ENCODE results near the gene KDM2B. TPM values are rescaled to one million over a fixed set of nuclear protein-coding genes. Genes with fewer than 3 reads are reported as not detected.

Gene KDM2B
- total RNA-seq, 2 experiments from 2014 or later, result 41.9 to 44.8 TPM

DNA sequence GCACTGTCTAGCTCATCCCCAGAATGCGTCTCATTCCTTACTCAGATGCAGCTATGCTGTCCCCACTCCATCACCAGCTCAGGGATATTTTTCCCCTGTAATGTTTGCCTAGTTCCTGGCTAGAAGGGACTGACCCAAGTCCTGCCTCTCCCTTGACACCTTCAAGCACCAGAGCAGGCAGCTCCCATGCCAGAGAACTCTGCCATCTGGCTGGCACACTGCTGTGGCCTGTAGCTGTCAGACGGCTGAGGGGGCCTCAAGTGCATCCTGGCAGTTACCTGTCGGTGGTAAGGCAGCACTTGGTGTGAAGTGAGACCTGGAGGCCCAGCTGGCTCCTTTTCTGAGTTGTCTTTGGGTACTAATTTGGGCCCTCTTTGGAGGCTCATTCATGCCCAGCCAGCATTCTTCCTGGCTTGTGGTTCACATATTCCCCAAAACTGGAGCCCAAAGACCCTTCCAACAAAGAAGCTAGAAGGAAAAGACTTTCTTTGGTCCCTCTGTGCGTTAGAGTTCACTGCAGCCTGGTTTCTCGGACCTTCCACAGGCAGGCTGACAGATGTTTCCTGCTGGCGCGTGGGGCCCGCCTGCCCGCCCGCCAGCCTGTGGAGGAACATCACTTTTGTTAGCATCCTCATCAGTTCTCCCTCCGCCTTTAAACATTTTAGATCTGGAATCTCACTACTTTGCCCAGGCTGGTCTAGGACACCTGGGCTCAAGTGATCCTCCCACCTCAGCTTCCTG is 147.9 kb downstream of the KDM2B start:
- Mint-ChIP-seq H3K9me3 (peaks cover 10% of the 10 kb centered on the region), H3K4me1 (ENCODE audit: low read depth) (no peaks in the 10 kb centered on the region), H3K4me3 (no peak overlapping the region), H3K27ac (peak overlapping the region; percentile 42), H3K36me3 (peaks cover 62% of the 10 kb centered on the region), H3K27me3 (no peaks in the 10 kb centered on the region)
- ChIA-PET CTCF (interaction anchor here (5.6 kb wide), 1 partner anchor 10 kb away, joined by 53 read pairs; no protein-coding TSS in a partner anchor), POLR2A (interaction anchor here (1.7 kb wide), 2 partner anchors 10 kb away, joined by 5 to 6 read pairs; no protein-coding TSS in a partner anchor)
- no peak for DNase-seq
- intact Hi-C loops (cut with micrococcal nuclease), result no loop called here

DNA sequence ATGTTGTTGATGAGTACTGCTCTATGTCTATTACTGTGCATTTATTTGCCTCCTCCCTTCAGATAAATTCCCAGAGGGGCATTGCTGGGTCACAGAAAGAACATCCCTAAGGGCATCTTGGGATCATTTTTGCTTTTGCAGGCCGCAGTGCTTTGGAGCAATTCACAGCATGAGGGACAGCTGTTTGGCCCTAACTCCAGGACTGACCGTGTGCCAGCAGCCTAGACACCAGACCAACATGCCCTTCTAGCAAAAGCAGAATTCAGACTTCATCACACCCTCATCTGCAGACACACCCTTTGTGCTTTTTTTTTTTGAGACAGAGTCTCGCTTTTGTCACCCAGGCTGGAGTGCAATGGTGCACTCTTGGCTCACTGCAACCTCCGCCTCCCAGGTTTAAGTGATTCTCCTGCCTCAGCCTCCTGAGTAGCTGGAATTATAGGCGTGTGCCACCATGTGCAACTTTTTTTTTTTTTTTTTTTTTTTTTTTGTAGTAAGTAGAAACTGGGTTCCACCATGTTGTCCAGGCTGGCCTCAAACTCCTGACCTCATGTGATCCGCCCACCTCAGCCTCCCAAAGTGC is 149.9 kb downstream of the KDM2B start:
- CTCF ChIA-PET, result interaction anchor here (0.6 to 5.6 kb wide), 2 partner anchors 12 to 26 kb away, joined by 4 to 53 read pairs; no protein-coding TSS in a partner anchor
- no peak for DNase-seq
- Mint-ChIP-seq H3K9me3 (peaks cover 1% of the 10 kb centered on the region), H3K27ac (peak overlapping the region; percentile 51), H3K4me1 (ENCODE audit: low read depth) (no peaks in the 10 kb centered on the region), H3K4me3 (no peak overlapping the region), H3K27me3 (no peaks in the 10 kb centered on the region), H3K36me3 (peaks cover 54% of the 10 kb centered on the region)
- POLR2A ChIA-PET, result interaction anchor here (1.2 kb wide), 1 partner anchor 29 kb away, joined by 3 read pairs; no protein-coding TSS in a partner anchor
- intact Hi-C loops (cut with micrococcal nuclease), result no loop called here

DNA sequence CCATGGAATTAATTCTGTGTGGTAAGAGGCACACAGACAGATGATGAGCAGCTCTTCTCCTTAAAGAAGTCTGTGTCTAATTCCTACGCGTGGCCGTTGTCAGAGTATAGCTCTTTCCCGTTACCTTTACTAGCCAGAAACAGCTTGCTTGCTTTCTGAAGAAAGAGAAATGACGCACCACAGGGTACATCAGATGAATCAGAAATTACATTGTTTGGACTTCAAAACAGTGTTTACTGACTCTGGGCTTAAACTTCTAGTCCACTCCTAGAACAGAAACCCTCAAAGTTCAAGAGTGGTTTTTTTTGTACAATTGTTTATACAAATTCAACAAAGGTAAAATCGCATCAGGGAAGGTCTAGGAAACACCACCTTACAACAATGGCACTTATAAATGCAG is 151.9 kb downstream of the KDM2B start:
- Mint-ChIP-seq H3K36me3 (peaks cover 56% of the 10 kb centered on the region), H3K27ac (no peak overlapping the region), H3K4me1 (ENCODE audit: low read depth) (no peaks in the 10 kb centered on the region), H3K9me3 (no peaks in the 10 kb centered on the region), H3K4me3 (no peak overlapping the region), H3K27me3 (no peaks in the 10 kb centered on the region)
- intact Hi-C loops (cut with micrococcal nuclease), result no loop called here
- ChIA-PET POLR2A (no interaction called here), CTCF (interaction anchor here (5.6 kb wide), 1 partner anchor 14 kb away, joined by 53 read pairs; no protein-coding TSS in a partner anchor)
- DNase-seq, result no peak

DNA sequence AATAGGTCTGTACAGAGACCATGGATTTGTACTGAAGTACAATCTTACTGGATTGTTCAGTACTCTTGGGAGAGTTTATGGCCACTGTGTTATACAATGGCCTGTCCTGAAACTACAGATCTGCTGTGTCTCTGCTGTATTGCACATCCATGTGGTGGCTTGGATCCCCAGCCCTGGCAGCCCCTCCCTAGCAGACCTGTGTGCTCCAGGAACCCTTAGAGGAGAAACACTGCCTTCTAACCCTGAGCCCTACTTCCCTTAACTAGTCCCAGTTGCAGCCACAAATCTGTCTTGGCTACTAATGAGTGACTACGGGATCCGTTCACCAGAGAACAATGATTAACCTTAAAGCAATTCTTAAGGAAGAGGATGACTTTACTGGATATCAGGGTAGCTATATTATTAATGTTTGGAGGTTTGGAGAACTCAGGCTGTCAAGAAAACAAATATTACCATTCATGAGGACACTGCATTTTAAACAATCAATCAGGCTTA is 153.2 kb downstream of the KDM2B start:
- ChIA-PET CTCF (interaction anchor here (0.7 kb wide), 1 partner anchor 93 kb away, joined by 4 read pairs; no protein-coding TSS in a partner anchor), POLR2A (no interaction called here)
- H3K9me3 Mint-ChIP-seq, result no peaks in the 10 kb centered on the region
- H3K4me1 Mint-ChIP-seq (ENCODE audit: low read depth), result no peaks in the 10 kb centered on the region
- peaks cover 65% of the 10 kb centered on the region for H3K36me3 Mint-ChIP-seq
- intact Hi-C loops (cut with micrococcal nuclease), result no loop called here
- no peak overlapping the region for H3K4me3 Mint-ChIP-seq
- no peaks in the 10 kb centered on the region for H3K27me3 Mint-ChIP-seq
- no peak for DNase-seq
- peak overlapping the region; percentile 51 for H3K27ac Mint-ChIP-seq

DNA sequence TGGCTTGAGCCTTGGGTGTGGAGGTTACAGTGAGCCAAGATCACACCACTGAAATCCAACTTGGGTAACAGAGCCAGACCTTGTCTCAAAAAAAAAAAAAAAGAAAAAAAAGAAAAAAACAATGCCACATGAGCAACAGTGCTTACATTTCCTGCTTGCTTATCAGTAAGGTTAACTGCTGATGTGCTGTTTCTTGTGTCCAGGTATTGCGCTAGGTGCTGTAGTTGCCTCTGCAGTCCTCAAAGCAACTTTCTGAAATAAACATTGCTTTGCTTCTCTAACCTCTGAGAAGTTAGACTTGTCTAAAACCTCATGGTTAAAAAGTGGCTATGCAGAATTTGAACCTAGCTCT is 156.2 kb downstream of the KDM2B start:
- CTCF ChIA-PET, result interaction anchor here (1.0 to 3.2 kb wide), 3 partner anchors 19 to 90 kb away, joined by 4 to 19 read pairs (median 9); no protein-coding TSS in a partner anchor
- H3K27ac Mint-ChIP-seq, result no peak overlapping the region
- POLR2A ChIA-PET, result interaction anchor here (1.4 kb wide), 1 partner anchor 24 kb away, joined by 4 read pairs; the partner anchor contains the start of gene RNF34
- H3K27me3 Mint-ChIP-seq, result no peaks in the 10 kb centered on the region
- H3K4me1 Mint-ChIP-seq (ENCODE audit: low read depth), result no peaks in the 10 kb centered on the region
- H3K4me3 Mint-ChIP-seq, result no peak overlapping the region
- intact Hi-C loops (cut with micrococcal nuclease), result no loop called here
- no peaks in the 10 kb centered on the region for H3K9me3 Mint-ChIP-seq
- H3K36me3 Mint-ChIP-seq, result peaks cover 65% of the 10 kb centered on the region
- DNase-seq, result no peak

DNA sequence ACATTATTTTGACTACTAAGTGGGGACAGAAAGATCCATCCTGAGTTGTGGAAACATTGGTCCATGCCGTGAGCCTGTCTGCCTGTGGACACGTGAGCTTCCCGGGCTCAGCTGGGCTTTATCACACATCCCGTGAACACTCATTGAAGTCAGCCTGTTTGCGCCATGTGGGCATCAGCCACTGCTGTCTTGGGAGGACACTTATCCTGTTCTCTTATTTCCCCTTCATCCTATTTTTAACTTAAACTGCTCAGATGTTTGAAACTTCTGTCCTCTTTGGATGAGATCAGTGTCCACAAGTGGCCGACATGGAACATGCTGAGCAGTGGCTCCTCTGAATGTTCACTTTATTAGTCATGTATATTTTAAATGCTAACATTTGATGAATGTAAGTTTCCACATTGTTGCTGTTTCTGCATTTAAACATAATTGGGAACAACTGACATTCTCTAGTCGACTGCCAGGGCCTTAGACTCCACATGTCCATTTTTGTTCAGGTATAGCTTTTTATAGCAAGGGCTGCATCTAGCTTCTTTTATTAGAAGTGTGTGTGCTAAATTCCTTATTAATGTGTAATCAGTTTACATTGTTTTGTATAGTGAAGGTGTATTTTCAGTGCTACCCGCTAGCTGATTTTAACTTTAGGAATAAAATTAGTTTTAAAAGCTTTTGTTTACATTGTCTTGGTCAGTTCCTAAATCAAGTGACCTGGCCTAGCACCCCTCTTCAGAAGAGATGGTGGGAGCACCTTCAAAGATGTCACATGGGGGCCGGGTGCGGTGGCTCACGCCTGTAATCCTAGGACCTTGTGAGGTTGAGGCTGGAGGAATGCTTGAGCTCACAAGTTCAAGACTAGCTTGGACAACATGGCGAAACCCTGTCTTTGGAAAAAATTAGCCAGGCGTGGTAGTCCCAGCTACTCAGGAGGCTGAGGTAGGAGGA is 156.9 kb downstream of the KDM2B start:
- Mint-ChIP-seq H3K4me3 (no peak overlapping the region), H3K27me3 (no peaks in the 10 kb centered on the region), H3K27ac (no peak overlapping the region), H3K4me1 (ENCODE audit: low read depth) (no peaks in the 10 kb centered on the region), H3K9me3 (no peaks in the 10 kb centered on the region), H3K36me3 (peaks cover 62% of the 10 kb centered on the region)
- intact Hi-C loops (cut with micrococcal nuclease), result no loop called here
- POLR2A ChIA-PET, result interaction anchor here (1.4 to 1.9 kb wide), 3 partner anchors 9 to 24 kb away, joined by 4 to 7 read pairs (median 5); partner anchors contain the start of gene RNF34
- DNase-seq, result no peak
- CTCF ChIA-PET, result interaction anchor here (1.0 to 3.2 kb wide), 3 partner anchors 19 to 89 kb away, joined by 4 to 19 read pairs (median 9); no protein-coding TSS in a partner anchor

DNA sequence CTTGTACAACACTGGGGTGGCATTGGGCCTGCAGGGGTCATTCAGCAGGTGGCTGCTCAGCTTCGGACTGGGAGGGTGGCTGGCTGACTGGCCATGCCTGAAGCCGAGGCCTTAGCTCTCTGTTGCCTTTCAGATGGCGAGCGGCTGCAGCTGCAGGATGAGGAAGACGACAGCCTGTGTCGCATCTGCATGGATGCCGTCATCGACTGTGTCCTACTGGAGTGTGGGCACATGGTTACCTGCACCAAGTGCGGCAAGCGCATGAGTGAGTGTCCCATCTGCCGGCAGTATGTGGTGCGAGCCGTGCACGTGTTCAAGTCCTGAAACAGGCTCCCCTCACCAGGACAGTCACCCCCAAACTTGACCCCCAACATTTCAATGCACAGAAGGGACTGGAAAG is 157.6 kb downstream of the KDM2B start:
- ChIA-PET CTCF (interaction anchor here (1.0 to 3.2 kb wide), 3 partner anchors 20 to 89 kb away, joined by 4 to 19 read pairs (median 9); no protein-coding TSS in a partner anchor), POLR2A (interaction anchor here (1.6 to 1.9 kb wide), 2 partner anchors 10 to 23 kb away, joined by 5 to 7 read pairs; partner anchors contain the start of gene RNF34)

DNA sequence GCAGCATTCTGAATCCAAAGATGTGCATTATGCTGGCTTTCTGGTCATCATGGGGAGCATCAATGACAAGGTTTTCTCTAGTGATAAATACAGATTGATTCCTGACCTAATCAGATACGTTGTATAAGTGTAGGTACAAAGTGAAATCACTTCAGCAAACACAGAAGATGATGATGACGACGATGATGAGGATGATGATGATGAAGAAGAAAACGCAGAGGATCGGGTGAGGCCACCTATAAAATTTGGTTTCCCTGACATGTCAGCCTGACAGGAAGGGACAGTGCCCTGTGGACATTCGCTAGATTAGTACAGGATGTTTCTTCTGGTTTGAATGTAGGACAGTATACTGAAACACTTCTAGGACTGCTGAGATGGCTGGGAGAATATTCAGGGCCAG is 160.7 kb downstream of the KDM2B start:
- Mint-ChIP-seq H3K4me1 (ENCODE audit: low read depth) (peaks cover 11% of the 10 kb centered on the region), H3K27ac (peak overlapping the region; percentile 30), H3K4me3 (no peak overlapping the region), H3K9me3 (no peaks in the 10 kb centered on the region), H3K27me3 (no peaks in the 10 kb centered on the region), H3K36me3 (peaks cover 64% of the 10 kb centered on the region)
- DNase-seq, result no peak
- ChIA-PET CTCF (no interaction called here), POLR2A (interaction anchor here (0.6 to 1.1 kb wide), 2 partner anchors 10 to 19 kb away, joined by 3 to 4 read pairs; partner anchors contain the start of gene RNF34)
- intact Hi-C loops (cut with micrococcal nuclease), result no loop called here

More for the DNA sequence above, 157.6 kb downstream of the KDM2B start:
- DNase-seq, result no peak
- intact Hi-C loops (cut with micrococcal nuclease), result no loop called here
- H3K4me1 Mint-ChIP-seq (ENCODE audit: low read depth), result no peaks in the 10 kb centered on the region
- peaks cover 55% of the 10 kb centered on the region for H3K36me3 Mint-ChIP-seq
- no peak overlapping the region for H3K27ac Mint-ChIP-seq
- H3K9me3 Mint-ChIP-seq, result no peaks in the 10 kb centered on the region
- H3K27me3 Mint-ChIP-seq, result no peaks in the 10 kb centered on the region
- H3K4me3 Mint-ChIP-seq, result no peak overlapping the region

DNA sequence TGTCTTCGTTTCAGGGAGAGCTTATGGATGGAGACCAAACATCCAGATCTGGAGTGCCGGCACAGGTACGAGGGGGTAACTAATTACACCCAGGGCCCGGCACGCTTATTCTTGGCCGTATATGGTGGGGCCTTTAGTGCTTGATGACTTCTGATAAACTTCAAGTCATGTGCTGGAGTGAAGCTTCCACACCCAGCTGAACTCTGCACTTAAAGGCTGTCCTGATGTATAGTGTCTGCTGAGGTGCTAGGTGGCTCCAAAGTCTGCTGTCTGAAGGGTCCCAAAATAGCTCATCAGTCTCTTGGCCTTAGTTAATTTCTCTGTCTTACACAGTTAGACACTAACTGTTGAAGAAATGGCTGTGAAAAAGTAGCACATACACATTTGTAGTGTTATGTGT is 163.0 kb downstream of the KDM2B start:
- POLR2A ChIA-PET, result no interaction called here
- peaks cover 48% of the 10 kb centered on the region for H3K36me3 Mint-ChIP-seq

DNA sequence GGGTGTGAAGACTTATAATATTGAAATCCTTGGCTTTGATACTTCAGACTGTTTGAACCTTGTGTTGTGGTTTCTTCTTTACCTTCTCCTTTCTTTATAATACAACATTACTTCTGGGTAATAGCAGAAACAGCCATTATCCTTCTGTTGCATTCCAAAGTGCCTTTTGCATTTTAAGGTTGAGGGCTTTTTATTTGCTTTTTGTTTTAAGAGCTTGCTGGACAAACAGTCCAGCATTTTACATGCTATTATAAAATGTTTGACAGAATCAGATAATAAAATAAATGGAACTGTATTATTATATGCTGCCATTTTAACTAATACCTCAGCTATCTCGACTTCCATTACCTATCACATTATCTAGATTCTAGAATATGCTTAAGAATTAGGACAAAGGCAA is 166.9 kb downstream of the KDM2B start:
- Mint-ChIP-seq H3K4me1 (ENCODE audit: low read depth) (peaks cover 19% of the 10 kb centered on the region), H3K4me3 (no peak overlapping the region), H3K27me3 (no peaks in the 10 kb centered on the region), H3K27ac (no peak overlapping the region), H3K9me3 (no peaks in the 10 kb centered on the region), H3K36me3 (peaks cover 23% of the 10 kb centered on the region)
- no peak for DNase-seq
- intact Hi-C loops (cut with micrococcal nuclease), result no loop called here
- ChIA-PET POLR2A (no interaction called here), CTCF (interaction anchor here (1.1 kb wide), 1 partner anchor 79 kb away, joined by 3 read pairs; no protein-coding TSS in a partner anchor)

More for the DNA sequence above, 163.0 kb downstream of the KDM2B start:
- intact Hi-C loops (cut with micrococcal nuclease), result no loop called here
- CTCF ChIA-PET, result interaction anchor here (2.2 kb wide), 1 partner anchor 77 kb away, joined by 6 read pairs; no protein-coding TSS in a partner anchor
- Mint-ChIP-seq H3K4me3 (no peak overlapping the region), H3K27ac (no peak overlapping the region), H3K4me1 (ENCODE audit: low read depth) (peaks cover 14% of the 10 kb centered on the region), H3K27me3 (no peaks in the 10 kb centered on the region), H3K9me3 (no peaks in the 10 kb centered on the region)
- DNase-seq, result no peak

DNA sequence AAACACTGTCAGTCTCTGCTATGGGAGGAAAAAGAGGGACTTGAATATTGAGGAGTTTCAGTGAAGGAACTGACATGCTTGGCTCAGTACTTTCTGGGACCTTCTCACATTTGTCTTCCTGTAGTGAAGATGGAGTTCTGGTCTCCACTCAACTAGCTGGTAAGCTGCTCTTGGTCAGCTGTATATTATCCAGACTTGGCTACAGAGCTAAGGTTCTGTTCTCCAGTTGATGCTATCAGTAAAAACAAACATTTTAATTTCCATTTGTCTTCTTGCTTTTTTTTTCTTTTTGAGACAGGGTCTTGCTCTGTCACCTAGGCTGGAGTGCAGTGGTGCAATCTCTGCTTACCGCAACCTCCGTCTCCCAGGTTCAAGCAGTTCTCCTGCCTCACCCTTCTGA is 175.6 kb downstream of the KDM2B start:
- POLR2A ChIA-PET, result no interaction called here
- H3K9me3 Mint-ChIP-seq, result no peaks in the 10 kb centered on the region
- intact Hi-C loops (cut with micrococcal nuclease), result no loop called here
- no peaks in the 10 kb centered on the region for H3K27me3 Mint-ChIP-seq
- no peak overlapping the region for H3K27ac Mint-ChIP-seq
- peaks cover 49% of the 10 kb centered on the region for H3K4me1 Mint-ChIP-seq (ENCODE audit: low read depth)
- H3K36me3 Mint-ChIP-seq, result peaks cover 38% of the 10 kb centered on the region
- CTCF ChIA-PET, result interaction anchor here (0.6 to 3.4 kb wide), 3 partner anchors 17 to 71 kb away, joined by 3 to 15 read pairs (median 11); no protein-coding TSS in a partner anchor
- H3K4me3 Mint-ChIP-seq, result no peak overlapping the region
- DNase-seq, result no peak
